HG03139 (cell line): ENCODE measurements around the gene ST8SIA1.

Source experiments
- ATAC-seq: cut with Tn5 transposase; IDR thresholded peaks from one replicate; pipeline ENCODE4 v1.9.1; 2021; ENCODE audit not compliant: unreplicated experiment

The ST8SIA1 gene

GRCh38 chr12:22283508-22283907 is 51.0 kb downstream of the ST8SIA1 start:
- no peak for ATAC-seq

GRCh38 chr12:22283006-22283506 is 51.5 kb downstream of the ST8SIA1 start:
- ATAC-seq = no peak

GRCh38 chr12:22282283-22282682 is 52.2 kb downstream of the ST8SIA1 start:
- ATAC-seq = no peak

GRCh38 chr12:22276867-22277266 is 57.6 kb downstream of the ST8SIA1 start:
- ATAC-seq = no peak

GRCh38 chr12:22276313-22276712 is 58.2 kb downstream of the ST8SIA1 start:
- ATAC-seq = no peak

- ATAC-seq = no peak
Observed at GRCh38 chr12:22275843-22276242, 58.7 kb downstream of the ST8SIA1 start.

GRCh38 chr12:22272335-22273151 is 62.0 kb downstream of the ST8SIA1 start:
- ATAC-seq = no peak

GRCh38 chr12:22271023-22271422 is 63.5 kb downstream of the ST8SIA1 start:
- ATAC-seq = no peak

- ATAC-seq = no peak
Observed at GRCh38 chr12:22268973-22269372, 65.5 kb downstream of the ST8SIA1 start.

GRCh38 chr12:22268406-22268805 is 66.1 kb downstream of the ST8SIA1 start:
- ATAC-seq = no peak

GRCh38 chr12:22266101-22266500 is 68.4 kb downstream of the ST8SIA1 start:
- ATAC-seq = no peak

GRCh38 chr12:22264380-22264779 is 70.1 kb downstream of the ST8SIA1 start:
- no peak for ATAC-seq

GRCh38 chr12:22262309-22262708 is 72.2 kb downstream of the ST8SIA1 start:
- no peak for ATAC-seq

GRCh38 chr12:22257100-22257499 is 77.4 kb downstream of the ST8SIA1 start:
- no peak for ATAC-seq

GRCh38 chr12:22256605-22257004 is 77.9 kb downstream of the ST8SIA1 start:
- no peak for ATAC-seq

- no peak for ATAC-seq
Observed at GRCh38 chr12:22256041-22256441, 78.5 kb downstream of the ST8SIA1 start.

GRCh38 chr12:22255097-22255496 is 79.4 kb downstream of the ST8SIA1 start:
- ATAC-seq = no peak

- ATAC-seq = no peak
Observed at GRCh38 chr12:22254478-22254877, 80.0 kb downstream of the ST8SIA1 start.

GRCh38 chr12:22252057-22252456 is 82.5 kb downstream of the ST8SIA1 start:
- ATAC-seq = no peak

GRCh38 chr12:22250762-22251161 is 83.7 kb downstream of the ST8SIA1 start:
- ATAC-seq = no peak

GRCh38 chr12:22248571-22249115 is 85.9 kb downstream of the ST8SIA1 start:
- ATAC-seq = no peak

GRCh38 chr12:22248121-22248520 is 86.4 kb downstream of the ST8SIA1 start:
- no peak for ATAC-seq
